Myocyte (in vitro differentiated cells): Measurements from ENCODE around the gene MAPK12. TPM values are rescaled to one million over a fixed set of nuclear protein-coding genes. Genes with fewer than 3 reads are reported as not detected.
"Not testable (repeated sequence)": the region's sequence is repeated elsewhere in the genome, so short reads cannot be mapped to it uniquely, and the experiment has no call there.

Experiments
- DNase-seq: peaks from one replicate; pipeline ENCODE4 v3.0.0-alpha.2; 2012; ENCODE audit warnings: low read depth
- total RNA-seq: library from RNA; depleted of rRNA; stranded (reverse); fragments of >200 nt; gene quantifications from 2 replicates; pipeline ENCODE4 v1.2.3, GENCODE V29; 2014

Gene MAPK12
- total RNA-seq, 1 donor from 2014 or later: 27.9 TPM

GRCh38 chr22:50217543-50218152 is 43.8 kb downstream of the MAPK12 start:
- no peak for DNase-seq

- no peak for DNase-seq
These were observed 44.6 kb downstream of the MAPK12 start for GRCh38 chr22:50216684-50217520.

- no peak for DNase-seq
These were observed 45.3 kb downstream of the MAPK12 start for GRCh38 chr22:50216055-50216683.

- no peak for DNase-seq
These were observed 46.0 kb downstream of the MAPK12 start for GRCh38 chr22:50215297-50216054.

GRCh38 chr22:50213263-50213662 is 48.2 kb downstream of the MAPK12 start:
- DNase-seq: no peak

- no peak for DNase-seq
These were observed 50.3 kb downstream of the MAPK12 start for GRCh38 chr22:50211147-50211546.

- no peak for DNase-seq
These were observed 50.9 kb downstream of the MAPK12 start for GRCh38 chr22:50210378-50211139.

GRCh38 chr22:50209893-50210292 is 51.6 kb downstream of the MAPK12 start:
- peak; percentile 64 for DNase-seq

GRCh38 chr22:50208939-50209892 is 52.3 kb downstream of the MAPK12 start:
- no peak for DNase-seq

GRCh38 chr22:50208430-50208938 is 53.0 kb downstream of the MAPK12 start:
- peak; percentile 23 for DNase-seq

GRCh38 chr22:50207383-50208140 is 53.9 kb downstream of the MAPK12 start:
- DNase-seq: no peak

GRCh38 chr22:50206599-50206998 is 54.9 kb downstream of the MAPK12 start:
- DNase-seq: peak; percentile 58

GRCh38 chr22:50205781-50206569 is 55.5 kb downstream of the MAPK12 start:
- DNase-seq: no peak

- not testable (repeated sequence) for DNase-seq
These were observed 56.5 kb downstream of the MAPK12 start for GRCh38 chr22:50204998-50205397.

GRCh38 chr22:50204571-50204970 is 56.9 kb downstream of the MAPK12 start:
- no peak for DNase-seq

- DNase-seq: no peak
These were observed 58.2 kb downstream of the MAPK12 start for GRCh38 chr22:50203288-50203687.
